ENCODE data around the gene FYB2. TPM values are rescaled to one million over a fixed set of nuclear protein-coding genes. Genes with fewer than 3 reads are reported as not detected.

FYB2 gene
- total and polyA plus RNA-seq, 10 of the 15 experiments (the other 5 are each of a cell fraction or from before 2014, with no cell fraction given), result 0.04 to 0.16 (median 0.05) TPM; not detected in 4

GRCh38 chr1:56696663-56697062, 122.5 kb downstream of the FYB2 start:
- TF ChIP-seq PRDM15 (CRISPR knock-in tag; IDR thresholded peaks at IDR 0.05), result no peak
- TF ChIP-seq BHLHE40 (IDR thresholded peaks at IDR 0.05; ENCODE audit: borderline replicate concordance in 1 of 2, low read depth in 2 of 2, low read length in 1 of 2), result no peak
- TF ChIP-seq POLR2AphosphoS5 (IDR thresholded peaks at IDR 0.05; ENCODE audit: low read length), result no peak
- TF ChIP-seq WRNIP1 (IDR thresholded peaks at IDR 0.05; ENCODE audit: borderline replicate concordance, low read depth, low read length), result no peak
- TF ChIP-seq CHD4 (IDR thresholded peaks at IDR 0.05), result no peak
- no peak for TF ChIP-seq RBBP5 (conservative IDR thresholded peaks at IDR 0.05)
- TF ChIP-seq BCL11A (IDR thresholded peaks at IDR 0.05; ENCODE audit: low read depth, low read length), result no peak
- TF ChIP-seq YBX1 (IDR thresholded peaks at IDR 0.05), result no peak
- no peak for TF ChIP-seq ASH2L (IDR thresholded peaks at IDR 0.05; ENCODE audit: borderline replicate concordance, low read depth)
- no peak for TF ChIP-seq ZNF592 (IDR thresholded peaks at IDR 0.05)
- SMC1A ChIA-PET (ENCODE audit: uncharacterized antibody, unreplicated experiment), result no interaction called here

More at GRCh38 chr1:56696663-56697062, 122.5 kb downstream of the FYB2 start:
- no peaks in the 10 kb centered on the region for H3K27me3 ChIP-seq (replicated peaks in 1 of 2; ENCODE audit: control insufficient read depth in 2 of 2, insufficient read depth in 2 of 2, low read length in 1 of 2)
- H3K9ac ChIP-seq (ENCODE audit: control insufficient read depth, insufficient read depth, low read length), result no peak overlapping the region
- H3K4me3 ChIP-seq, result no peak overlapping the region
- H3K4me1 ChIP-seq (ENCODE audit: control insufficient read depth, insufficient read depth, low read length), result no peaks in the 10 kb centered on the region
- H3K36me3 ChIP-seq (ENCODE audit: control insufficient read depth in 2 of 2, insufficient read depth in 2 of 2, low read length in 1 of 2), result no peaks in the 10 kb centered on the region
- 33% methylated on average over 3 of the region's 3 CpGs for WGBS (ENCODE audit: insufficient coverage, insufficient replicate concordance, low lambda C conversion rate, missing lambda C conversion rate)
- DNase-seq (ENCODE audit: low read depth, low spot score), result no peak
- no peaks in the 10 kb centered on the region for H4K20me1 ChIP-seq (ENCODE audit: control insufficient read depth, insufficient read depth)
- ChIA-PET RAD21 (ENCODE audit: unreplicated experiment) (no interaction called here), CTCF (interaction anchor here (1.0 kb wide), 2 partner anchors 12 to 111 kb away, joined by 3 to 6 read pairs; no protein-coding TSS in a partner anchor), POLR2A (no interaction called here)
- no peak overlapping the region for H3K27ac ChIP-seq (ENCODE audit: control insufficient read depth, insufficient read depth)
- no TSS peak for BruUV-seq (replicated peaks)
- no peak overlapping the region for H2AFZ ChIP-seq (ENCODE audit: control insufficient read depth, low read depth, low read length)
- in situ Hi-C loops (cut with MboI) (no loop called here), intact Hi-C loops (cut with micrococcal nuclease; ENCODE audit: unreplicated experiment) (no loop called here)
- no peak for ATAC-seq
- no peak overlapping the region for H3K4me2 ChIP-seq (ENCODE audit: control insufficient read depth, insufficient read depth)
- no peaks in the 10 kb centered on the region for H3K9me3 ChIP-seq (replicated peaks; ENCODE audit: control insufficient read depth, insufficient read depth, low read length)
- FAIRE-seq, result no peak
- no peaks in the 10 kb centered on the region for H3K79me2 ChIP-seq (ENCODE audit: control insufficient read depth, insufficient read depth, low read length)

Measured in GM12878 (cell line).